CD4-positive, alpha-beta T cell treated with Interleukin-15 for 4 hours (primary cell): ENCODE measurements around the gene CNRIP1.

Source experiments
- DNase-seq: peaks from one replicate; pipeline ENCODE4 v3.0.0-alpha.2; 2020; ENCODE audit warnings: low spot score

CNRIP1 gene

DNA sequence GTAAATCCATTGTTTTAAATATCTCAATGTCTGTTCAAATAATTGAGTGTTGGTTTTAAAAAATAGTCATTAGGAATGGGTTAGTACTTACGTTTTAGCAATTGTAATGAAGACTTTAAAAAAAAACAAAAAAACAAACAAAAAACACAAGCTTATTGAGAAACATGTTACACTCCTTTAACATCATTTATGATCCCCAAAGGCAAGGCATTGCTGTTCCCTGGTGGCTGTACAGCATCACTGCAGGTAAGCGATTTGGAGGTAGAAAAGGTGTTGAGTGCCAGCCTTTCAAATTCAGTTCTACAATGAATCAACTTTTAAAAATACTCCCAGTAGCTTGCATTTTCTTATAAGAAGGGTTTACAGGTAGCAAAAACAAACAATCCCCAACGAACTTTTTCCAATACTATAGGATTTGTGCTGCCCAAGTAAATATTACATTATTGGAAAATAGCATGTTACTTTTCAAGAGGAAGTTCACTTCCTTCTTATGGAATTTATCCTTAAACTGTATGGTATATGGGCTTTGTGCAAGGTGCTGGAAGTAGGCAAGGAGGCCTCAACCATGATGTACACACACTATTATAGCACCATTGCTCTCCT lies 27.5 kb downstream of the CNRIP1 start:
- DNase-seq, result peak; percentile 24

DNA sequence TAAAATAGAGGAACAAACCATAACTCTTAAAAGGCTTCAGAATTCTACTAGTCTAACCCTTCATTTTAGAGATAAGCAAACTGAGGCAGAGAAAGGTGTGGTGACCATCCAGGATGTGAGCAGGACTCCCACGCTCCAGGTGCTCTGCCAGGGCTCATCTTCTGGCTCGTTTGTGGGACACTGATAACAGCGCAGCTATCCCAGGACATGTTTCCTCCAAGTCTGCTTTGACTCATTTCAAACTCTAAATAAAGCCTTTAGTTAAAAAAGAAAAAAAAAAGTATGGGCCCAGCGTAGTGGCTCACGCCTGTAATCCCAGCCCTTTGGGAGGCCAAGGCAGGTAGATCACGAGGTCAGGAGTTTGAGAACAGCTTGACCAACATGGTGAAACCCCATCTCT lies 28.4 kb downstream of the CNRIP1 start:
- DNase-seq, result no peak

DNA sequence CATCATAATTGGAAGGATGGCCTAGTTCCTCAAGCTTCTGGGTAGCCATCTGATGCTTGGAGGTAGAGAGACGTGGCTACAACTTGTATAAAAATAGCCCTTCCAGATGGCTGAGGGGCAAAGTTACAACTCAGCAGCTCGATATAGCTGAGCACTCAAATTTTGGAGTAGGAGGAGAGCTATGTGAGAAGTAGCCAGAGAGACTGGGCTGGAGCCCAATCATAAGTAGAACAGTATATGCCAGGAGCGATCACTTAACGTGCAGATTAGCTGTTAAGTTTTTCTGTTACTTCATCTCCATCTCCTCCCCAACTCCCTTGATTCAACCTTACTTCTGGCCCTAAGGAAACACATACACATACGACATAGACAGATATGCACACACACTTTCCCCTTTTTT lies 28.8 kb downstream of the CNRIP1 start:
- no peak for DNase-seq

DNA sequence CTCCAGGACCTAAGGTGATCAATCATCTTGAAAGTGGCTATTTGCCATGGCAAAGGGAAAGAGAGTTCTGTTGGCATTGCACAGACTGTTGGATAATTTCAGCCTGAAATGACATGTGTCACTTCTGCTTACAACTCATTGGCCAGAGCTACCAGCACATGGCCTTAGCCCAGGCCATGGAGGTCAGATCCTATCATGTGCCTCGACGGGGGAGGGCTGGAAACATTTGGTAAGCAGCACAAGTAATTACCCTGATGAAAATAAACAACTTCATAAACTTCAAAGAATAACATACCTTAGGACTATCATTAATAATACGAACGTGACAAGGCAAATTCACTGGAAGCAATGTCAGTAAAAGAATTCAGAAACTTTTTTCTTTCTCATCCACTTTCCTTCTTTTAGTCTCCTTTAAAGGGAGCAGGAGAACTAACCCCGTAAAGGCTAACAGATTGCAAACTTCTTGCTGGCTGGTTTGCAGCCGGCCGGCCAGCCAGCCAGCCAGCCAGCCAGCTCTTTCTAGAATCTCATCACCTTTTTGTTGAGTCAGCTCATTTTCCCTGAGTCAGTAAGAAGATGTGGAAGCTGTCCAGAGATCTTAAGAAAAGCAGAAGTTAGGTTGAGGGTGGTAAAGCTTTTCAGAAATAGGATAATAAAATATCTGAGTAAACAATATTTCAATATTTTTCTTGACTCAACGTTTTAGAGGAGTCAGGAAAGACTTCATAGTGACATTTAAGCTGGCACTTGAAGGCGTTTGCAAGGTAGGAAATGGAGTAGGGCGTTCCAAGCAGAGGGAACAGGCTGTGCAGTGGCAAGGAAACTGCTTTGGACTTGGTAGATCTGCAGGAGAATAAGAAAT lies 31.9 kb downstream of the CNRIP1 start:
- DNase-seq, result no peak

DNA sequence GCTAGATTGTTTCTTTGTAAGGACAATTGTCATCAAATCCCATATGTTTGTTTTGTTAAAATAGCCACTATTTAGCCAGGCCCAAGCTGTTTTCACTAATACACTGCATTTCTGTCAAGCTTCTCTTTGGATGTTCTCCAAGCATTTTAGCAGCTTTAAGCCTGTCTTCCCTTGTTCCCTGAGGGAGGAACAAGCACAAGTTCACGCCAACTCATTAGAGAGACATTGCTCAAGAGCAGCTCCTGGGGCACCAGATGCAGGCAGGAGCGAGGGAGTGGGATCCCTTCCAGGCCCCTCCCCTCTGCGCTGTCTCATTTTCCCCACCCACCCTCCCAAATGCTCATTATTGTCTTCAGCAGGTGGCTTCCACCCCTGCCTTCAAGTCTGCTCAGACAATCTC lies 34.9 kb downstream of the CNRIP1 start:
- DNase-seq, result no peak

DNA sequence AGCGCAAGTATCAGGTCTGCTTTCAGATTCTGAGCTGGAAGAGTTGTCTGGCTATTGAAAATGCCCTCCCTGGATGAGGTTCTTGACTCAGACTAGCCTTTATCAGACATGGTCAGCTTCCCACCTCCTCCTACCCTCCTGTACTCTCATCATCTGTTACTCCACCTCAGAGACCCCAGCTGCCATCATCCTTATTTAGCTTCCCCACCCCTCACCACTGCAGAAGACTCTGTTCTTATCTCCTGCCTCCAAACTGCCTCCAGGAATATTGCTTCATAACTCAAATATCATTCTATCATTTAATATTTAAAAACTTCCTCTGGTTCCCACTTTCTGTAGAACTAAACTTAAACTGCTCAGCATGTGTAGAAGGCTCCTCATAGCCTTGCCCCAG lies 36.3 kb downstream of the CNRIP1 start:
- DNase-seq, result no peak

DNA sequence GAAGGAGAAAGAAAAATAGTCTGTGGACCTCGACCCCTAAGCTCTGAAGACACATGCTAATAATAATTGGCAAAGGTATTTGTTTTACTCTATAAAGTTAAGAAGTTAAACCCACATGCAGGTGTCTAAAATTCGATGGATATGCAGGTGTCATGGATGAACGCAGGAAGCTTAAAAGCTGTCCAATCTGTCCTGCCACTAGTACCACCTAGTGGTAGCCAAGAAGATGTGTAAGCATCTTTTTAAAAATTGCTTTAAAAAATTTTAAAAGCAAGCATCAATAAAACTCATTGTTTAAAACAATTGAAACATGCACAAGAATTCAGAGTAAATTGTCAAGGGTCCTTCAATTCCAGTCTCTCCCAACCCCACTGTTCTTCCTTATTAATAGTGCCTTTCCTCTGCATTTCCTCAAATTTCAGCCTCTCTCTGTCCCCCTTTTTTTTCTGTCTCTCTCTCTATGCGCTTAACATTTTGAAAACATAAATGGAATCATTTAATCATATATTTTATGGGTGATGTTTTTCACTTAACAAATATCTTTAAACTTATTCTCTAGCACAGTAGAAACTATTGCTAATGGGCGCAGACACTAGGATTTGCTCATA lies 36.8 kb downstream of the CNRIP1 start:
- DNase-seq, result peak; percentile 49

DNA sequence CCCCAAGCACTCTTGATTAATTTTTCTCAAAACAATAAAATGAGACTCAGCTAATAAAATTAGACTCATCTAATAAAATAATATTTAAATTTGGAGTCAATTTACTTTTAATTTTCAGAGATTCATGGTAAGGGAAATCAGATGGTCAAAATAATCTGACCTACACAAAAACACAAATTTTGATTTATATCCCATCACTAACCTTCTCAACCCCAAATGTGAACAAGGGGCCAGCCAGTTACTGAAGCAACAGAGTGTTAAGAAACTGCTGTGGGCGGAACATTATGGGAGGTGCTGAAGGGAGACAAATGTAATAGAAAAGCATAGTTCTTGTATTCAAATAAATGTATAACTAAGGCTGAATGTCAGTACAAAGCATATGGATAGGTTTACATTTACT lies 39.0 kb downstream of the CNRIP1 start:
- no peak for DNase-seq

DNA sequence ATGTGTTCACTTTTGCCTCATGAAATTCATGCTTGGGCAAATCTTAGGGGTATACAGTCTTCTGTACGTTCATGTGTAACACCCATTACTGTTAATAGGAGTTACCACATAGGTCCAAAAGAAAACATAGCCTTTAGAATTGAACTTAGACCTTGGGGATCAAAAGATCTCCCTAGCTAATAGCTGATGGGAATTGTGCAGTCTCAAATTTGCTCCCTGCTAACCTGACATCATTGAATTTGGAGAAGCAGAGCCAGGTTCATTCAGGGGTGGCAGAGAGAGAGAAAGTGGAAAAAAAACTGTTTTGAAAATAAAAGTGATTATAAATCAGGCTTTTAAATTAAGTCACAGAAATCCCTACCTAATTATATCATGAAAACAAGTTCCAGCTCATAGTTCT lies 39.4 kb downstream of the CNRIP1 start:
- no peak for DNase-seq

DNA sequence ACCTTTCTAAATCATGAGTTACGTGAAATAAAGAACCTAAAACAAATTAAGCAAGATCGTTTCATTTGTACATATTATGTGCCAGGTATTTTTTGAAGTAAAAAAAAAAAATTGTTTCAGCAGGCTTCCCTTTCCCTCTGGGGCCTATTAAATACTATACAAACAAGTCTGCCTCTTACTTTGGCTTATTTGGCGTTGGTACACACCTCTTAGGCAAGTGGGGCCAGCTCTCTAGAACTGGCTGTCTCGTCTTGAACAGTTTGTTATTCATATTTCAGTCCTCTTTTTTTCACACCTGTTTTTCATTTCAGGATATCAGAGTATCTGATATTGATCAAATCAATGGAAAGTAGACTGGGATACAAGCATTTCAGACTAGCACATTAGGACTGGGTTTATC lies 40.1 kb downstream of the CNRIP1 start:
- no peak for DNase-seq

DNA sequence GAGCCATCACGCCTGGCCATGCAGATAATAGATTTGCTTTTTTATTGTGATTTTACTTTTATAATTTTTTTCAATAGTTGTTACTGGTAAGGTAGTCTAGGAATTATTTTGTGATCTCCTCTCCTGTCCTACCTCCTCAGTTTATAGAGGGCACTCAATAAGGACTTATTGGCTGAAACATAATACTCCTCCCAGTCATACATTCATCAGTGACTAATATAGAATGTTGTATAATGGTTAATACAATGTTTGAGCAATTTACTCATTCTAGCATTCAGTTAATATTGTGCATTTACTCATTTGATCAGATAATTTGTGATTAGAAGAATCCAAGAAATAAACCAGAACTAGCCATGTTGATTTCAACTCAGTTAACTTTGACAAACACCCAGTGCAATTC lies 41.6 kb downstream of the CNRIP1 start:
- DNase-seq, result no peak

DNA sequence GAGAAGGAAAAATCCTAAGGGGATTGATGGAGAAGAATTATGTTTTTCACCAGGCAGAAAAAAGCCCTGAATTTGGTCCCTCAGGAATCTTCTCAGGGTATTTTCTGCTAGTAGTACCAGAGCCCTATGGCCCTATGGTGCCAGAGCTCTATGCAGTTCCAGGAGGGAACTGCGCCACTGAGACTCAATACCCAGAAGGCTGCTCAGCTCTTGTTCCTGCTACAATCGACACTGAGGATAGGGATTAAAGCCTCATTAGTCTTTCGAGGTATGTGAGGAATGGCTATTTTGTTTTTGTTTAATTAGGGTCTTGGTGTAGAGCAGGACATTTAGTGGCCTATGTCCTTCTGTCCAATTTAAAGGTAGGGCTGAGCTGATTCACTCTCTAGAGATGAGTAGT lies 45.7 kb downstream of the CNRIP1 start:
- DNase-seq, result no peak

DNA sequence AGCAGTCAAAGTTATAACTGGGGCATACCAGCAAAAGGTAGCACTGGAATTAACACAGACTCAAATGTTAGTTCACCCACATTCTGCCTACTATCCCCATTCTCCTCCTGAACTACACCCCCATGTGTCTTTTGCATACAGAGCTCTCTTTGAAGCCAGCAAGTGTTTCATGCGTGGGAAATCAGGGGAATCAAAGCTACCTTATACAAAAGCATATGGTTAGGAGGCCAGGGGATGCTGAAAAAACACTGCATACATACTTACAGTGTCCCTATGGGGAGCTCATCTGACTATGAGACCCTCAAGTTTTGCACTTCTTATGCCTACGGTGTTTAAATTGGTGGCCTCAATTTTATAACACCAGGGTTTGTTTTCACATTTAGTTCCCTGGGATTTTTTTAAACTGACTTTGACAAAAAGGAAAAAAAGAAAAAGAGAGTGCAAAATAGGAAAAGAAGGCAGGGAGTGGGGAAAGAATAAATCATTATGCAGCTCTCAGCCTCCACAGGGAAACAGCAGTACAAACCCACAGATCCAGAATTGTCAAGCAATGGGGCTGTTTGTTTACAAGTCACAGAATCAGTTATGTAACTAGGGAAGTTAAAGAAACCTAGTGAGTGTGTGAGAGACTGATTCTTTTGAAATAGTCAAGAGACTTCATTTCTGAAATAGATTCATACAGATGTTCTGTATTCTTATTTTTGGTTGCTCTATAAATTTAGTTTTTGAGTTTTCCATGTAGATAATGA lies 47.3 kb downstream of the CNRIP1 start:
- DNase-seq, result no peak

DNA sequence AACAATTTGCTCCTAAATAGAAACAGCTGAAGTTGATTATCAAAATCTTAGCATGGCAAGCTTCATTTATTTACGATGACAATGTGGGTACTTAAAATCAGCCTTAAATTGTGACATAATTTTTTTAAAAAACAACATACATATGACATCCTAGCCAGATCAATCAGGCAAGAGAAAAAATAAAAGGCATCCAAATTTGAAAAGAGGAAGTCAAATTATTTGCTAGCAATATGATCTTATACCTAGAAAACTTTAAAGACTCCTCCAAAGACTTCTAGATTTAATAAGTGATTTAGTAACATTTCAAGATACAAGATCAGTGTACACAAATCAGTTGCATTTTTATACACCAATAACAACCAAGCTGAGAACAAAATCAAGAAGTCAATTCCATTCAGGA lies 53.1 kb downstream of the CNRIP1 start:
- DNase-seq, result no peak

DNA sequence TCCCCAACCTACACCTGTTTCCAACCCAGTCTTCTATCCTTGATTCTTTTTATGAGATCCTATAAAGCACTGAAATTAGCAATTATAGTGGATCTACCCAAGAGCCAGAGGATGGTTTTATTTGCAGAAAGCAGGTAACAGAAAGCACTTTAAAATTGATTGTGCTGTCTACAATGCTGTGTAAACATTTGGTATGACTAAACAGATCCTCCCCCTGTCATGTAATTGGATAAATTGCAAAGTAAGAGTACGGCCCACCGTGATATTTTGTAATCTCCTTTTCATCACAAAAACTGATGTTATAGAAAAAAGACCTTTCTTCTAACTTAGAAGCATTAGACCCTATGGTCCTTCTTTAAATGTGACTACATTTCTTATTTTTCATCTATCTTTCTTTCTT lies 56.1 kb downstream of the CNRIP1 start:
- no peak for DNase-seq

DNA sequence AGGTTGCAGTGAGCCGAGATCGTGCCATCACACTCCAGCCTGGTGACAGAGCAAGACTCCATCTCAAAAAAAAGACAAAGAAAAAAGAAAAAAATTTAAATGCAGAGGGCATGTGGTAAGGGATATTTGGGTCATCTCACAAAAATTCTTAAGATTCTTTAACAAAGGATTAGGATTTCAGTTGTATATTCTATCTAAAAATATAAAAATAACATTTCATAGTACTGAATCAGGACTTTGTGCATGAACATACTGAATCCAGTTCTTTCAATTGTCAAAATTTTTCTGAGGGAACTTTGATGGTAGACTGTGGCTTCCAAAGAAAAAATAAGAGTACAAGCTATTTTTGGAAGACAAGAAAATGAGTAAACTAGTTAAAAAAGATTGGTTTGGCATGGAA lies 60.9 kb downstream of the CNRIP1 start:
- no peak for DNase-seq

DNA sequence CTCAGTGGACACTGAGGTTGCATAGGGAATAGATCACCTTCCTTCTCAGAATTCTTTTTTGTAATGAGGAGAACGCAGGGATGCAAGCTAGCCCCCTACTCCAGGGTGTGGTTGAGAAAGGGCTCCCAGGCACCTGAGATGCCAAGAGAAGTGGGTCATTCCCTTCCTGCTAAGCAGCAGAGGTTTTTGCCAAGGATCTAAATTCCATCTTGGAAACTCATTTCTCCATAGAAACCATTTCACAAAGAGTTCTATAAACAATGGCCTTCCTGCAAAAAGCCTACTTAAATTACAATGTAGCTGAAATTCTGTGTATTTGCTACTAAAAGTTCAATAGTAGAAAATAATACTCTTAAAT lies 63.7 kb downstream of the CNRIP1 start:
- no peak for DNase-seq

DNA sequence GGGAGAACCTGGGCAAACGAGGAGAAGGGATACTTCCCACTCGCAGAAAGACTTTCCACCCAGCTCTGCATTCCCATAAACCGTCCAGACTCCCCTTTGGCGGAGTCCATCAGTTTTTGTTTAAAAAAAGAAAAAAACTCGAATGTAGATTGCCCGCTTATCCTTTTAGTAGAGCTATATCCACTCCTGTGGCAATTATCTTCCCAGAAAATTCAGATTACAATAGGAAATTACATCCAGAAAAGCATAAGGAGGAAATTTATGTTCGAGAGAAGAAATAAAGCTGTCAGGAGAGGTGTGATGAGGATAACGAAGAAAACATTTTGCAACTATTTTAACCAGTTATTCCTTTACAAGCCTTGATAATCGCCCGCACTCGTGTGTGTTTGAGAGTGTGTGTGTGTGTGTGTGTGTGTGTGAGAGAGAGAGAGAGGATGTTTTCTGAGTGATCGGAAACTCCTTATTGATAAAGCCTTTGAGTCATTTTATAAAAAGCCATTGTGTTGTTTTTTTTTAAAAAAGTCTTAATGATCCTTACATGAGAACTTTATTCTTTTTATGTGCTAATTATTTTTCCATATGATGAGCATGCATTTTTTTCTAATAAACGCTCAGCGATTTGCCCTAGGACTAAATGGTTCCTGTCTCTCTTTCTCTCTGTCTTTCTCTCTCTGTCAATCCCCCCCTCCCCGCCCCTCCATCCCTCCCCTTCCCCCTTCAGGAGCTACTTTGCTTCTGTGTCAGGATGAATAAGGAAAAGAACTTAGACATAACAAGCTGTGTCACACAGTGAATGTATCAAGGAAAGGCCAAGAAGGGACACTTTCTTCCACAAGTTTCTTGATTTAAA lies 66.3 kb downstream of the CNRIP1 start:
- DNase-seq, result peak; percentile 40

DNA sequence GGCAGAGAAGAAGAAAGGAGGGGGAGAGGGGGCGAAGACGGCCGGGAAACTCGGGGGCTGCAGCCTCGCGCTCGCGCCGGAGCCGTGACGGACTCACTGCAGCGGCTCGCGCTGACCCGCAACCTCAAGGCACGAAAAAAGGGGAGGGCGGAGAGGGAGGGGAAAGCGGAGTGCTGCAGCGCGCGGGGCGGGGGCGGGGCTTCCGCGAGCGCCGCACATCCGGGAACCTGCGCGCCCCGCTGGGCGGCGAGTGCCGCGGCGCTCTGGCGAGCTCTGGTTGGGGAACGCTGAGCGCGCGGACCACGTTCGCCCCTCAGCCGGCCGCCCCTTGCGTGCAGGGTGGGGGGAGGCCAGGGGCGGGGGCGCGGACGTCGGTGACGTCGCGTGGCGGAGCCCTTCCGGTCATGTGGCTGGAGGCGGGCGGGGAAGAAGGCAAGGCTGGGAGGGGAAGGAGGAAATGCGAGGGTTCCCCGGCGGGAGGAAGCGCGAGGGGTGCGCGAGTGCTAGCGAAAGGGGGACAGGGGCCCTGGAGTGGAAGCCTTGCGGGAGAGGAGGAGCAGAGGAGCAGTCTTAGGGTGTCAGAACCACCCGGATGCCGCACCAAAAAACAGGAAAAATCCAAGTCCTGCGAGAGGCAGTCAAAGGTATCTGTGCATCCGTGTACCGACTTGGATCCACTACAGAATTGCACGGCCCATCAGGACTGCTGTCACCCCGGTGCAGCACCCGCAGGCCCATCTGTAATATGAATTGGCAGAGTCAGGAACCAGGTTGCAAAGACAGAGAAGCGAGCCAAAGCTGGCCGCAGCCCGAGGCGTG lies 67.1 kb downstream of the CNRIP1 start, which contains the start of gene PPP3R1:
Gene PPP3R1 (minus strand): TSS at position 133 of the 819 bp plus-strand sequence. CDS start 405 bp downstream, outside the sequence.
- DNase-seq, result peak; percentile 95

DNA sequence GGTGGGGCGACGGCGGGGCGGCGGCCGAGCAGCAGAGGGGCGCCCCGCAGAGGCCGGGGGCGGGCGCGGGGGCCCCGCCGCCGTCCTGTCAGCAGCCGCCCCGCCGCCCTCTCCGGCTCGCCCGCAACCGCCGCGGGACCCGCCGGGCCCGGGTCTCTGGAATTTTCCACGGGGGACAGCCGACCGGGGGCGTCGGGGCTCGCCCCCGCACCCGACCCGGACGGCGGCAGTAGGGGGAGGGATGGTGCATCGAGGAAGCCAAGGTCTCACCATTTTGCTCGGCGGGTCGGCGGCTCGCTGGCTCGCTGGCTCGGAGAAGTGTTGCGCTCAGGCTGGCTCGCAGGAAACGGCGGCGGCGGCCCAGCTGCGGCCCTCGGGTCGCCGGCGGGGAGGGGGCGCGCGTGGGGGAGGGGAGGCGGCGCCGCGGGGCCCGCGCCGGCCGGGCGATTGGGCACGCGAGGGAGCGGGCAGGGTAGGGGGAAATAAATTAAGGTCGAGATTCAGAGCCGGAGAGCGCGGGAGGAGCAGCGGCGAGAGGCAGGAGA lies 67.8 kb downstream of the CNRIP1 start:
- DNase-seq, result no peak
